Spinal cord (tissue), 10 donors: Measurements from ENCODE around the gene C17orf107. TPM values are rescaled to one million over a fixed set of nuclear protein-coding genes. Genes with fewer than 3 reads are reported as not detected.
"Not testable (repeated sequence)": the region's sequence is repeated elsewhere in the genome, so short reads cannot be mapped to it uniquely, and the experiment has no call there.

Experiments used
- DNase-seq, 6 donors: peaks; one replicate each; pipeline versions ENCODE4 v3.0.0 to v3.0.0-alpha.2; 2013 to 2015; ENCODE audit warnings: low spot score in 6 of 6, low read depth in 4 of 6
- H3K27ac ChIP-seq: one replicate; pipeline ENCODE4 v1.5.1; 2013; ENCODE audit warnings: low read depth, low read length, control low read depth
- H3K27me3 ChIP-seq: one replicate; pipeline ENCODE4 v1.6.1; 2013; ENCODE audit warnings: low read length; ENCODE audit not compliant: control insufficient read depth, insufficient read depth
- H3K36me3 ChIP-seq: one replicate; pipeline ENCODE4 v1.6.1; 2013; ENCODE audit warnings: low read length; ENCODE audit not compliant: control insufficient read depth, insufficient read depth
- H3K4me1 ChIP-seq: one replicate; pipeline ENCODE4 v1.6.1; 2013; ENCODE audit warnings: low read length; ENCODE audit not compliant: control insufficient read depth, insufficient read depth
- H3K4me3 ChIP-seq: one replicate; pipeline ENCODE4 v1.5.1; 2013; ENCODE audit warnings: low read depth, low read length, control low read depth
- H3K9me3 ChIP-seq: one replicate; pipeline ENCODE4 v1.6.1; 2013; ENCODE audit warnings: low read length; ENCODE audit not compliant: control insufficient read depth, insufficient read depth
- WGBS: methylation state at CpG from one replicate; pipeline ENCODE4 v1.1.5; 2013; ENCODE audit warnings: missing lambda C conversion rate; ENCODE audit not compliant: insufficient coverage; 5-methylcytosine and 5-hydroxymethylcytosine counted together
- polyA plus RNA-seq, 2 donors: library from polyadenylated mRNA; unstranded; fragments of 120-200 nt; gene quantifications; one replicate each; pipeline ENCODE4 v1.2.1, GENCODE V29; 2013; ENCODE audit not compliant: insufficient read length in 2 of 2
- total RNA-seq, 2 donors: library from RNA; depleted of rRNA in 1 of 2; stranded (reverse); fragments of 120-200 nt in 1 of 2; fragments of >200 nt in 1 of 2; gene quantifications; one replicate each; pipeline versions ENCODE4 v1.2.3 to v1.2.4, GENCODE V29; 2013 to 2014
- donor health status: healthy.

The C17orf107 gene
- total and polyA plus RNA-seq, 4 donors, result 1.9 to 4.7 (median 3.3) TPM

GRCh38 chr17:4908301-4908700 lies 9.0 kb downstream of the C17orf107 start:
- Histone ChIP-seq H3K27me3 (peaks cover 2% of the 10 kb centered on the region), H3K36me3 (no peaks in the 10 kb centered on the region), H3K27ac (no peak overlapping the region), H3K4me1 (peaks cover 18% of the 10 kb centered on the region), H3K4me3 (no peak overlapping the region), H3K9me3 (no peaks in the 10 kb centered on the region)
- peak in 2 of 6 donors; percentile 27 to 36 for DNase-seq
- 31% methylated on average over 9 of the region's 10 CpGs for WGBS

- WGBS, result 29% methylated on average over 12 of the region's 20 CpGs
- Histone ChIP-seq H3K27ac (peak overlapping the region; percentile 16), H3K4me1 (peaks cover 16% of the 10 kb centered on the region), H3K4me3 (no peak overlapping the region), H3K27me3 (peaks cover 2% of the 10 kb centered on the region), H3K9me3 (no peaks in the 10 kb centered on the region), H3K36me3 (no peaks in the 10 kb centered on the region)
- DNase-seq, result peak in 4 of 6 donors; percentile 40 to 86 (median 69)
Measured at GRCh38 chr17:4908711-4909496, 9.6 kb downstream of the C17orf107 start.

DNA sequence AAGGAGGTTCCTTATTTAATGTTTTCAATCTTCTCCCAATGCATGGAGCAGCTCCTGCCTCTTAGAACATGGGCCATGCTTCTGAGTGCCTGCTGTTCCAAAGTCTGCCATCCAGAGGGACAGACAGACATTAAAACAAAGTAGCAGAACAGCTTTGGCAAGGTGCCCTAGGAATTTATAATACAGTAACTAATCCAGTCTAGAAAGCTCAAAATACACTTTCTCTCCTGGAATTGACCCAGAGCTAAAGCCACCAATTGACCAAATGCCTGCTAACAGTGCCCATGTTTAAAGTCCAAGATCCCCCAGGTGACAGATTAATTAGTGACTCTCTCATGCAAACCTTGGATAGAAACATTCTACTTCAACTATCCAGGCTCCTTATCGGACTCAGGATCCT lies 14.7 kb downstream of the C17orf107 start:
- no CpG with 5 or more reads among the region's 1 CpG for WGBS
- H3K4me3 ChIP-seq, result no peak overlapping the region
- H3K27me3 ChIP-seq, result no peaks in the 10 kb centered on the region
- H3K27ac ChIP-seq, result no peak overlapping the region
- H3K4me1 ChIP-seq, result peaks cover 8% of the 10 kb centered on the region
- DNase-seq, result no peak
- no peaks in the 10 kb centered on the region for H3K9me3 ChIP-seq
- H3K36me3 ChIP-seq, result no peaks in the 10 kb centered on the region

- not testable (repeated sequence) for H3K36me3 ChIP-seq, H3K4me1 ChIP-seq, H3K27me3 ChIP-seq, H3K27ac ChIP-seq, DNase-seq, H3K4me3 ChIP-seq, H3K9me3 ChIP-seq
- 97% methylated on average over 3 of the region's 4 CpGs for WGBS
Measured at GRCh38 chr17:4914551-4914950, 15.2 kb downstream of the C17orf107 start.

GRCh38 chr17:4919511-4920047 lies 20.2 kb downstream of the C17orf107 start:
- DNase-seq, result no peak
- Histone ChIP-seq H3K9me3 (no peaks in the 10 kb centered on the region), H3K4me1 (no peaks in the 10 kb centered on the region), H3K4me3 (no peak overlapping the region), H3K27me3 (no peaks in the 10 kb centered on the region), H3K36me3 (no peaks in the 10 kb centered on the region), H3K27ac (no peak overlapping the region)
- 65% methylated on average over 4 of the region's 8 CpGs for WGBS

GRCh38 chr17:4920351-4921048 lies 21.2 kb downstream of the C17orf107 start:
- H3K27me3 ChIP-seq, result no peaks in the 10 kb centered on the region
- H3K4me3 ChIP-seq, result no peak overlapping the region
- H3K9me3 ChIP-seq, result no peaks in the 10 kb centered on the region
- no peaks in the 10 kb centered on the region for H3K36me3 ChIP-seq
- DNase-seq, result no peak
- 90% methylated on average over 2 of the region's 10 CpGs for WGBS
- H3K27ac ChIP-seq, result no peak overlapping the region
- H3K4me1 ChIP-seq, result no peaks in the 10 kb centered on the region

DNA sequence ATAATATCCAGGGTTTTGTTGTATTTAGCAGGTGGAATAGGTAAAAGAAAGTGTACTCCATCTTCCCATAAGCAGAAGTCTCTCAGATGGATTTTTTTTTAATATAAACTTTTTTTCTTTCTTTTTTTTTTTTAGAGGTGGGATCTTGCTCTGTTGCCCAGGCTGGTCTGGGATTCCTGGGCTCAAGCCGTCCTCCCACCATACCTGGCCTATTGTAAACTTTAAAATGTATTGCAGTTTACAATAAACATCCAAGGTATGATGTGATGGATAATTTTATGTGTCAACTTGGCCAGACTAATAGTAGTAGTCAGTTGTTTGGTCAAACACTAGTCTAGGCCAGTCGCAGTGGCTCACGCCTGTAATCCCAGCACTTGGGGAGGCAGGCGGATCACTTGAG lies 22.0 kb downstream of the C17orf107 start:
- H3K27me3 ChIP-seq, result no peaks in the 10 kb centered on the region
- no peak overlapping the region for H3K4me3 ChIP-seq
- H3K36me3 ChIP-seq, result no peaks in the 10 kb centered on the region
- no peaks in the 10 kb centered on the region for H3K4me1 ChIP-seq
- H3K27ac ChIP-seq, result no peak overlapping the region
- no peaks in the 10 kb centered on the region for H3K9me3 ChIP-seq
- no CpG with 5 or more reads among the region's 4 CpGs for WGBS
- no peak for DNase-seq

DNA sequence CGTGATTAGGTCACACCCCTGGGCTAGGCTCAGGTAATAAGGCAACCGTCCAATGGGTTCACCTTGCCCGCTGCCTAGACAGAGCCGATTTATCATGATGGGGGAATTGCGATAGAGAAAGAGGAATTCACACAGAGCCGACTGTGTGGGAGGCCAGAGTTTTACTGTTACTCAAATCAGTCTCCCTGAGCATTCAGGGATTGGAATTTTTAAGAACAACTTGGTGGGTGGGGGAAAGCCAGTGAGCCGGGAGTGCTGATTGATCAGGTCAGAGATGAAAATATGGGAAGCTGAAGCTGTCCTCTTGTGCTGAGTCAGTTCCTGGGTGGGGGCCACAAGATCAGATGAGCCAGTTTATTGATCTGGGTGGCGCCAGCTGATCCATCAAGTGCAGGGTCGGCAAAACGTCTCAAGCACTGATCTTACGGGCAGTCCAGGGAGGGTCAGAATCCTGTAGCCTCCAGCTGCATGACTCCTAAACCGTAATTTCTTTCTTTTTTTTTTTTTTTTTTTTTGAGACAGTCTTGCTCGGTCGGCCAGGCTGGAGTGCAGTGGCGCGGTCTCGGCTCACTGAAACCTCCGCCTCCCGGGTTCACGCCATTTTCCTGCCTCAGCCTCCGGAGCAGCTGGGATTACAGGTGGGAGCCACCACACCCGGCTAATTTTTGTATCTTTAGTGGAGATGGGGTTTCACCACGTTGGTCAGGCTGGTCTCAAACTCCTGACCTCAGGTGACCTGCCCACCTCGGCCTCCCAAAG lies 27.4 kb downstream of the C17orf107 start:
- H3K27ac ChIP-seq, result not testable (repeated sequence)
- 91% methylated on average over 22 of the region's 24 CpGs for WGBS

DNA sequence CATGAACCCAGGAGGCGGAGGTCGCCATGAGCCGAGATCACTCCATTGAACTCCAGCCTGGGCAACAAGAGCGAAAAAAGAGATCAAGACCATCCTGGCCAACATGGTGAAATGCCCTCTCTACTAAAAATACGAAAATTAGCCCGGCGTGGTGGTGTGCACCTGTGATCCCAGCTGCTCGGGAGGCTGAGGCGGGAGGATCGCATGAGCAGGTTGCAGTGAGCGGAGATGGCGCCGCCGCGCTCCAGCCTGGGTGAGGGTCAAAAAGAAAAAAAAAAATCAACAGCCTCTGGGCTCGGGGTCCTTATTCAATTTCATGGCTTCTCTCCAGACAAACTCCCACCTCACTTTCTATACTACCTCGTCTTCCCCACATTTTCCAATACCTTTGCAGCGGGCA lies 29.5 kb downstream of the C17orf107 start:
- no peaks in the 10 kb centered on the region for H3K9me3 ChIP-seq
- no peak for DNase-seq

More for the DNA sequence above, 27.4 kb downstream of the C17orf107 start:
- not testable (repeated sequence) for DNase-seq, H3K9me3 ChIP-seq, H3K36me3 ChIP-seq, H3K4me1 ChIP-seq, H3K27me3 ChIP-seq, H3K4me3 ChIP-seq

More for the DNA sequence above, 29.5 kb downstream of the C17orf107 start:
- WGBS, result 92% methylated on average over 17 of the region's 18 CpGs
- H3K36me3 ChIP-seq, result peaks cover 3% of the 10 kb centered on the region
- H3K4me1 ChIP-seq, result peaks cover under 1% of the 10 kb centered on the region
- H3K27ac ChIP-seq, result no peak overlapping the region
- H3K4me3 ChIP-seq, result no peak overlapping the region
- H3K27me3 ChIP-seq, result no peaks in the 10 kb centered on the region
